ENCODE measurements around the gene ACP6. TPM values are rescaled to one million over a fixed set of nuclear protein-coding genes. Genes with fewer than 3 reads are reported as not detected.

The ACP6 gene
- total and polyA plus RNA-seq, 2 of the 13 experiments (the other 11 are each of a cell fraction or from before 2014, with no cell fraction given), result 18.1 to 33.7 TPM

GRCh38 chr1:147669469-147670318 lies 630 bp downstream of the ACP6 start (continued):
- 0 out of 2 replicates have a peak, but pooled peaks have one; percentile 63 for TF ChIP-seq ZNF446 (CRISPR knock-in tag; IDR thresholded peaks at IDR 0.05)
- no peak for TF ChIP-seq XRCC5 (optimal IDR thresholded peaks at IDR 0.05; ENCODE audit: low read length)
- TF ChIP-seq ZFP36L1 (CRISPR knock-in tag; IDR thresholded peaks at IDR 0.05), result 0 out of 2 replicates have a peak, but pooled peaks have one; percentile 47
- TF ChIP-seq E2F1 (CRISPR knock-in tag; IDR thresholded peaks at IDR 0.05), result peak; percentile 10; the same call in 1 of the 2 replicates
- TF ChIP-seq TBP (CRISPR knock-in tag; IDR thresholded peaks at IDR 0.05), result no peak
- TF ChIP-seq ZNF614 (CRISPR knock-in tag; IDR thresholded peaks at IDR 0.05; ENCODE audit: borderline replicate concordance), result no peak
- no peak for TF ChIP-seq SP4 (CRISPR knock-in tag; IDR thresholded peaks at IDR 0.05)
- 0 out of 2 replicates have a peak, but pooled peaks have one; percentile 35 for TF ChIP-seq ZSCAN20 (CRISPR knock-in tag; IDR thresholded peaks at IDR 0.05; ENCODE audit: borderline replicate concordance)
- TF ChIP-seq ZNF773 (CRISPR knock-in tag; IDR thresholded peaks at IDR 0.05; ENCODE audit: borderline replicate concordance), result no peak
- TF ChIP-seq SNRNP70 (IDR thresholded peaks at IDR 0.05; ENCODE audit: low read depth, low read length), result no peak
- no peak for TF ChIP-seq HDAC6 (IDR thresholded peaks at IDR 0.05; ENCODE audit: low read depth, low read length)
- 0 out of 2 replicates have a peak, but pooled peaks have one; percentile 62 for TF ChIP-seq ZNF280B (CRISPR knock-in tag; IDR thresholded peaks at IDR 0.05; ENCODE audit: borderline replicate concordance)
- no peak for TF ChIP-seq ZNF264 (CRISPR knock-in tag; IDR thresholded peaks at IDR 0.05)
- TF ChIP-seq ZNF724P (CRISPR knock-in tag; IDR thresholded peaks at IDR 0.05; ENCODE audit: borderline replicate concordance), result peak; percentile 76; the same call in 1 of the 2 replicates
- TF ChIP-seq HMG20A (CRISPR knock-in tag; IDR thresholded peaks at IDR 0.05; ENCODE audit: borderline replicate concordance), result no peak
- 0 out of 2 replicates have a peak, but pooled peaks have one; percentile 37 for TF ChIP-seq PRMT3 (CRISPR knock-in tag; IDR thresholded peaks at IDR 0.05; ENCODE audit: borderline replicate concordance, low read depth)
- 0 out of 2 replicates have a peak, but pooled peaks have one; percentile 24 for TF ChIP-seq KLF12 (CRISPR knock-in tag; IDR thresholded peaks at IDR 0.05; ENCODE audit: borderline replicate concordance)
- 0 out of 2 replicates have a peak, but pooled peaks have one; percentile 69 for TF ChIP-seq ZNF550 (CRISPR knock-in tag; IDR thresholded peaks at IDR 0.05; ENCODE audit: borderline replicate concordance)
- no peak for TF ChIP-seq FOXK1 (CRISPR knock-in tag; IDR thresholded peaks at IDR 0.05; ENCODE audit: borderline replicate concordance, low read depth)
- 0 out of 2 replicates have a peak, but pooled peaks have one; percentile 41 for TF ChIP-seq EED (CRISPR knock-in tag; IDR thresholded peaks at IDR 0.05)
